HepG2 (cell line): ENCODE measurements around the gene ECEL1. TPM values are rescaled to one million over a fixed set of nuclear protein-coding genes. Genes with fewer than 3 reads are reported as not detected.

Experiments
- ATAC-seq: fragments of 200-7000 bp; cut with Tn5 transposase; 3 replicates; pipeline ENCODE4 v1.9.1; 2020; ENCODE audit warnings: mild to moderate bottlenecking, moderate library complexity
- BruUV-seq: library from RNA; stranded (reverse); fragments of 400-500 nt; replicated peaks from 2 replicates; lab custom pipeline; 2021; lab: Mats Ljungman, UMichigan
- CTCF ChIA-PET: fragments of 300-600 bp; formaldehyde crosslinking; extraction: SDS; loops from one replicate; lab custom pipeline; 2021; ENCODE audit warnings: low total read pairs, inconsistent platforms, low intra/inter-chr PET ratio; lab: Yijun Ruan, JAX
- POLR2A ChIA-PET: fragments of 350-600 bp; sonication (Branson Sonifier 250); formaldehyde crosslinking; loops from one replicate; lab custom pipeline; 2020; ENCODE audit warnings: antibody characterized with exemption, inconsistent platforms; lab: Yijun Ruan, JAX
- DNase-seq: peaks from one replicate; pipeline ENCODE4 v3.0.0-alpha.2; 2015; ENCODE audit warnings: low spot score
- FAIRE-seq: peaks from 3 replicates; lab custom pipeline; 2011; peaks lifted over from hg19 to GRCh38; lab: Jason Lieb, UNC
- H2AFZ ChIP-seq: one replicate; pipeline ENCODE4 v1.6.1; 2011; ENCODE audit warnings: low read length, inconsistent platforms
- H3K27ac ChIP-seq: fragments of 300-600 bp; 3 replicates; pipeline ENCODE4 v1.8.0; 2011; ENCODE audit warnings: mixed run types, mild to moderate bottlenecking, mixed read lengths, low read length, inconsistent platforms; ENCODE audit not compliant: insufficient read depth; ENCODE audit errors: extremely low read length
- H3K27me3 ChIP-seq, 2 experiments: fragments of 200-600 bp in 1 of 2; 2 replicates in 1 of 2; 3 replicates in 1 of 2; pipeline versions ENCODE4 v1.6.0 to v1.8.0; 2011; ENCODE audit warnings: low read length in 2 of 2, mild to moderate bottlenecking in 2 of 2, moderate library complexity in 2 of 2, inconsistent platforms in 1 of 2; ENCODE audit not compliant: insufficient read depth in 2 of 2, control insufficient read depth in 1 of 2
- H3K36me3 ChIP-seq, 2 experiments: fragments of 200-600 bp in 1 of 2; replicated peaks in 1 of 2; 2 replicates in 1 of 2; 3 replicates in 1 of 2; pipeline versions ENCODE4 v1.5.1 to v1.8.0; 2011; ENCODE audit warnings: low read length in 2 of 2, inconsistent platforms in 1 of 2; ENCODE audit not compliant: insufficient read depth in 2 of 2, control insufficient read depth in 1 of 2
- H3K4me1 ChIP-seq: 2 replicates; pipeline ENCODE4 v1.5.1; 2012; ENCODE audit warnings: low read length, inconsistent platforms; ENCODE audit not compliant: insufficient read depth
- H3K4me2 ChIP-seq: 2 replicates; pipeline ENCODE4 v1.6.0; 2011; ENCODE audit warnings: low read depth, low read length, inconsistent platforms
- H3K4me3 ChIP-seq, 3 experiments: fragments of 200-600 bp in 1 of 3; sonication (generic), shearing (Covaris generic) in 1 of 3; replicated peaks in 1 of 3; 2 replicates each; pipeline ENCODE4 v1.5.1; 2011 to 2016; ENCODE audit warnings: low read length in 3 of 3, inconsistent platforms in 2 of 3, low read depth in 2 of 3, mild to moderate bottlenecking in 2 of 3, control low read depth in 1 of 3, mixed read lengths in 1 of 3; ENCODE audit not compliant: insufficient read depth in 1 of 3
- H3K79me2 ChIP-seq: one replicate; pipeline ENCODE4 v1.6.1; 2011; ENCODE audit warnings: low read length, inconsistent platforms; ENCODE audit not compliant: insufficient read depth
- H3K9ac ChIP-seq: 2 replicates; pipeline ENCODE4 v1.6.0; 2011; ENCODE audit warnings: mild to moderate bottlenecking, low read depth, low read length, inconsistent platforms; ENCODE audit not compliant: insufficient read depth
- H3K9me3 ChIP-seq: 2 replicates; pipeline ENCODE4 v1.5.1; 2012; ENCODE audit warnings: mild to moderate bottlenecking, low read length
- H4K20me1 ChIP-seq: 2 replicates; pipeline ENCODE4 v1.6.0; 2011; ENCODE audit warnings: inconsistent platforms, mild to moderate bottlenecking, low read length, moderate library complexity; ENCODE audit not compliant: insufficient read depth
- AKAP8 ChIP-seq: sonication (generic); formaldehyde crosslinking; IDR thresholded peaks from 2 replicates; pipeline ENCODE4 v1.5.1; 2020; ENCODE audit warnings: mild to moderate bottlenecking, missing genetic modification reagents
- EP300 ChIP-seq, 3 experiments: sonication (generic) in 1 of 3; formaldehyde crosslinking in 1 of 3; IDR thresholded peaks; 2 replicates each; pipeline versions ENCODE4 v1.5.1 to v1.6.1; 2011 to 2020; ENCODE audit warnings: low read depth in 2 of 3, low read length in 2 of 3, borderline replicate concordance in 1 of 3, improper control_type of control experiment in 1 of 3, mild to moderate bottlenecking in 1 of 3, missing genetic modification reagents in 1 of 3, moderate library complexity in 1 of 3
- FOXC1 ChIP-seq: sonication (generic); formaldehyde crosslinking; IDR thresholded peaks from 2 replicates; pipeline ENCODE4 v1.8.0; 2022; ENCODE audit warnings: mild to moderate bottlenecking, missing genetic modification reagents, borderline replicate concordance
- GLMP ChIP-seq: sonication (generic); formaldehyde crosslinking; IDR thresholded peaks from 2 replicates; pipeline ENCODE4 v1.9.0; 2021; ENCODE audit warnings: missing genetic modification reagents, mild to moderate bottlenecking, borderline replicate concordance
- GPN1 ChIP-seq: sonication (generic); formaldehyde crosslinking; IDR thresholded peaks from 2 replicates; pipeline ENCODE4 v1.5.1; 2020; ENCODE audit warnings: missing genetic modification reagents, borderline replicate concordance
- JARID2 ChIP-seq: sonication (generic); formaldehyde crosslinking; IDR thresholded peaks from 2 replicates; pipeline ENCODE4 v1.8.1; 2023; ENCODE audit warnings: missing genetic modification reagents, inconsistent platforms; ENCODE audit not compliant: insufficient replicate concordance
- NR3C1 ChIP-seq: sonication (generic); formaldehyde crosslinking; IDR thresholded peaks from 2 replicates; pipeline ENCODE4 v1.4.0; 2020; ENCODE audit warnings: missing genetic modification reagents
- PHF21A ChIP-seq: sonication (generic); formaldehyde crosslinking; IDR thresholded peaks from 2 replicates; pipeline ENCODE4 v1.5.0; 2020; ENCODE audit warnings: mild to moderate bottlenecking, missing genetic modification reagents
- SMAD1 ChIP-seq: sonication (generic); formaldehyde crosslinking; IDR thresholded peaks from 2 replicates; pipeline ENCODE4 v1.4.0; 2020; ENCODE audit warnings: missing genetic modification reagents, low read depth, mild to moderate bottlenecking, borderline replicate concordance
- TEAD2 ChIP-seq: sonication (generic); formaldehyde crosslinking; IDR thresholded peaks from 2 replicates; pipeline ENCODE4 v1.9.0; 2021; ENCODE audit warnings: missing genetic modification reagents
- ZBTB7B ChIP-seq: sonication (generic); formaldehyde crosslinking; IDR thresholded peaks from 2 replicates; pipeline ENCODE4 v1.4.0; 2020; ENCODE audit warnings: missing genetic modification reagents
- ZNF234 ChIP-seq: sonication (generic); formaldehyde crosslinking; conservative IDR thresholded peaks from 2 replicates; pipeline ENCODE4 v1.5.1; 2020; ENCODE audit warnings: mild to moderate bottlenecking, missing genetic modification reagents
- ZNF383 ChIP-seq: sonication (generic); formaldehyde crosslinking; IDR thresholded peaks from 2 replicates; pipeline ENCODE4 v1.4.0; 2020; ENCODE audit warnings: missing genetic modification reagents, mild to moderate bottlenecking, borderline replicate concordance
- ZNF766 ChIP-seq: sonication (generic); formaldehyde crosslinking; IDR thresholded peaks from 2 replicates; pipeline ENCODE4 v1.5.0; 2020; ENCODE audit warnings: missing genetic modification reagents, borderline replicate concordance
- ZNF839 ChIP-seq: sonication (generic); formaldehyde crosslinking; IDR thresholded peaks from 2 replicates; pipeline ENCODE4 v1.4.0; 2020; ENCODE audit warnings: missing genetic modification reagents, mild to moderate bottlenecking, borderline replicate concordance
- WGBS: methylation state at CpG from one replicate; pipeline ENCODE4 v1.1.6; 2017; ENCODE audit warnings: low lambda C conversion rate; 5-methylcytosine and 5-hydroxymethylcytosine counted together
- in situ Hi-C: cut with HindIII; loops from 2 replicates; pipeline ENCODE4 v1.10.0; 2017; ENCODE audit warnings: low pct_unique_long_range_greater_than_20kb; ENCODE audit not compliant: extremely low pct_ligation_motif_present
- intact Hi-C: fragments of 100-400 bp; cut with micrococcal nuclease; formaldehyde crosslinking; loops from one replicate; pipeline ENCODE4 v1.10.0; 2022; ENCODE audit not compliant: unreplicated experiment
- polyA plus RNA-seq, 8 experiments: library from polyadenylated mRNA; depleted of rRNA in 3 of 8; stranded (reverse) in 7 of 8; unstranded in 1 of 8; fragments of >200 nt; fragmentation: Illumina TruSeq in 4 of 8; extraction: Trizol in 4 of 8; gene quantifications; 2 replicates each; pipeline versions ENCODE4 v1.2.1 to v1.2.3, GENCODE V29; 2011 to 2016; ENCODE audit warnings: low read depth in 4 of 8, missing spikeins in 1 of 8, mixed read lengths in 1 of 8; ENCODE audit not compliant: insufficient read depth in 1 of 8
- total RNA-seq, 5 experiments: library from RNA; depleted of rRNA; stranded (reverse); fragments of >200 nt; fragmentation: Illumina TruSeq; extraction: Trizol; gene quantifications; 2 replicates each; pipeline ENCODE4 v1.2.3, GENCODE V29; 2016; ENCODE audit warnings: low read depth in 1 of 5

Gene ECEL1
- total and polyA plus RNA-seq, 2 of the 13 experiments (the other 11 are each of a cell fraction or from before 2014, with no cell fraction given): not detected

DNA sequence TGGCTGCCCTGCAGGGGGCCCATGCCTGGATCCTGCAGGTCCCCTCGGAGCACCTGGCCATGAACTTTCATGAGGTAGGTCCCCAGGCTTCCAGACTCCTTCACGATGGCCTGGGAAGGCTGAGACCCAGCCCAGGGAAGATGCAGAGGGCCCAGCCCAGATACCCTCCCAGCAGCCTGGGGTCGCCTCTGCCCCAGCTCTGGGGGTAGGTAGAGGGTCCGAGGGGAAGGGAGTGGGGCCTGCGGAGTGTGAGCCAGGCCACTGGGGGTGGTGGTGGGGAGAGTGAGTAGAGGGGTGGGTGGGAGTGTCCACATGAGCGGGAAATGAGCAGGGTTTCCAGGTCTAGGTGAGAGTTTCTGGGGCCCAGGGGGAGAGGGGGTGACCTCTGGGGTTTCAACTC is 37.1 kb upstream of the ECEL1 start:
- intact Hi-C loops (loop anchor here (5.0 to 10.0 kb wide), 3 partner anchors 47 to 620 kb away; no protein-coding TSS in a partner anchor), in situ Hi-C loops (no loop called here)
- WGBS: 79% methylated on average over 4 of the region's 6 CpGs
- POLR2A ChIA-PET: no interaction called here
- H3K27ac ChIP-seq: no peak overlapping the region
- DNase-seq: no peak
- H3K36me3 ChIP-seq: no peaks in the 10 kb centered on the region
- TF ChIP-seq NR3C1 (CRISPR knock-in tag): no peak
- 0 out of 2 replicates have a peak, but pooled peaks have one; percentile 10 for TF ChIP-seq ZNF839
- no peaks in the 10 kb centered on the region for H3K79me2 ChIP-seq
- H3K4me1 ChIP-seq: peaks cover 37% of the 10 kb centered on the region
- H3K9ac ChIP-seq: no peak overlapping the region
- H3K4me2 ChIP-seq: no peak overlapping the region
- BruUV-seq: no TSS peak
- no peak for ATAC-seq
- peaks cover 33 to 86% of the 10 kb centered on the region in 2 experiments for H3K27me3 ChIP-seq
- H4K20me1 ChIP-seq: no peaks in the 10 kb centered on the region
- FAIRE-seq: no peak
- peak overlapping the region in 1 of 3 experiments; percentile 73; a peak in 1 of 6 replicates for H3K4me3 ChIP-seq
- CTCF ChIA-PET: no interaction called here
- no peak overlapping the region for H2AFZ ChIP-seq
- H3K9me3 ChIP-seq: no peaks in the 10 kb centered on the region

- Histone ChIP-seq H4K20me1 (no peaks in the 10 kb centered on the region), H3K9ac (no peak overlapping the region; the same call in 1 of the 2 replicates), H3K79me2 (no peaks in the 10 kb centered on the region), H3K4me3 (peak overlapping the region; percentile 37 to 73 (median 50)), H3K9me3 (no peaks in the 10 kb centered on the region), H3K27me3 (peaks cover 30 to 86% of the 10 kb centered on the region in 2 experiments), H3K36me3 (no peaks in the 10 kb centered on the region), H3K4me2 (peak overlapping the region; percentile 76), H2AFZ (no peak overlapping the region), H3K27ac (no peak overlapping the region), H3K4me1 (peaks cover 37% of the 10 kb centered on the region)
- in situ Hi-C loops (no loop called here), intact Hi-C loops (loop anchor here (5.0 to 10.0 kb wide), 3 partner anchors 47 to 619 kb away; no protein-coding TSS in a partner anchor)
- WGBS: 3% methylated on average over 18 of the region's 75 CpGs
- POLR2A ChIA-PET: interaction anchor here (1.0 kb wide), 1 partner anchor 27 kb away, joined by 4 read pairs; the partner anchor contains the start of genes EIF4E2 and TIGD1
- CTCF ChIA-PET: no interaction called here
- BruUV-seq: no TSS peak
- DNase-seq (peak; percentile 65), ATAC-seq (peak; percentile 73), FAIRE-seq (peak; percentile 75)
- TF ChIP-seq TEAD2 (CRISPR knock-in tag): no peak
- no peak for TF ChIP-seq JARID2 (CRISPR knock-in tag)
- TF ChIP-seq GLMP (CRISPR knock-in tag): no peak
- TF ChIP-seq SMAD1 (CRISPR knock-in tag): 0 out of 2 replicates have a peak, but pooled peaks have one; percentile 16
- no peak for TF ChIP-seq EP300 (IDR thresholded peaks at IDR 0.05; ENCODE audit: low read depth in 2 of 2, low read length in 2 of 2)
- TF ChIP-seq EP300 (CRISPR knock-in tag; IDR thresholded peaks at IDR 0.05; ENCODE audit: borderline replicate concordance): no peak
- 0 out of 2 replicates have a peak, but pooled peaks have one; percentile 30 for TF ChIP-seq AKAP8 (CRISPR knock-in tag)
- TF ChIP-seq PHF21A (CRISPR knock-in tag): 0 out of 2 replicates have a peak, but pooled peaks have one; percentile 39
- no peak for TF ChIP-seq GPN1
- peak; percentile 45; the same call in 1 of the 2 replicates for TF ChIP-seq ZNF383 (CRISPR knock-in tag)
- TF ChIP-seq ZNF234 (CRISPR knock-in tag): 0 out of 2 replicates have a peak, but pooled peaks have one; percentile 56
- peak; percentile 57; the same call in 1 of the 2 replicates for TF ChIP-seq ZBTB7B (CRISPR knock-in tag)
- TF ChIP-seq ZNF766 (CRISPR knock-in tag): no peak; the same call in 1 of the 2 replicates
- 0 out of 2 replicates have a peak, but pooled peaks have one; percentile 24 for TF ChIP-seq FOXC1 (CRISPR knock-in tag)
These were observed 36.3 kb upstream of the ECEL1 start for GRCh38 chr2:232523682-232524597.
